A673 (cell line): ENCODE results near the gene KLK11.

Experiments
- EZH2 ChIP-seq: fragments of 200-600 bp; sonication (generic); IDR thresholded peaks from 2 replicates; pipeline ENCODE4 v1.6.1; 2017; ENCODE audit warnings: borderline replicate concordance, low read depth, mild to moderate bottlenecking, mixed read lengths, antibody characterized with exemption, low read length; ENCODE audit not compliant: poor library complexity, severe bottlenecking
- TF ChIP-seq, protein P1 (sequence below): fragments of 300-800, 200-600 bp; sonication (generic); conservative IDR thresholded peaks from 2 replicates; pipeline ENCODE4 v1.5.1; 2017; ENCODE audit warnings: low read depth, mild to moderate bottlenecking, antibody characterized with exemption, low read length, moderate library complexity, mixed read lengths

DNA sequence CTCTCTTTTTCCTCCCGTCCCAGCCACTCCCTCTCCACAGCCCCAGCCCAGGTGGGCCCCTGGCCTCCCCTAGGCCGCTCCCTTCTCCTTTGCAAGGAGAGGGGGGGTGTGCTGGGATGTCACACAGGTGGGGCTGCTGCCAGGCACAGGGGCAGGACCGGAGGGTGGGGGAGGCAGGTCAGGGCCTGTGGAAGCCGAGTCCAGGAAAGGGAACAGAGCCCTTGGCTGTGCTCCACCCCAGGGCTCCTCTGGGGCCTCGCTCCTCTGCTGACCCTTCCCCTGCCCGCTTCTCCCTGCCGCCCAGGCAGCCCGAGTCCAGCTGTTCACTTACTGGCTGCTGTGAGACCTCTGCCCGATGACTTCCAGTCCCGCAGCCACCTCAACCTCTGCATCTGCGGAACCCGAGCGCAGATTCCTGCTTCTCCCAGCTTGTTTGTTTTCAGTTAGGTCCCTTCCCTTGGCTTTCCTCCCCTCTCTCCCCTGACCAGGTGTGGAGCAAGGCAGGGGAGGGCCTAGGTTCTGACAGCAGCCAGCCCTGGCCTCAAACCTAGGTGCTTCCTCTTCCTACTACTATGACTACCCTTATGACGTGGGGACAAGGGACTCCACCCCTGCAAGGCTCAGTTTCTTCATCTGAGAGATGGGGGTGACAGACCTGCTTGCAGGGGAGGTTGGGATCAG, 850 bp upstream of the KLK11 start:
- no peak for TF ChIP-seq EZH2
- TF ChIP-seq, protein P1, sequence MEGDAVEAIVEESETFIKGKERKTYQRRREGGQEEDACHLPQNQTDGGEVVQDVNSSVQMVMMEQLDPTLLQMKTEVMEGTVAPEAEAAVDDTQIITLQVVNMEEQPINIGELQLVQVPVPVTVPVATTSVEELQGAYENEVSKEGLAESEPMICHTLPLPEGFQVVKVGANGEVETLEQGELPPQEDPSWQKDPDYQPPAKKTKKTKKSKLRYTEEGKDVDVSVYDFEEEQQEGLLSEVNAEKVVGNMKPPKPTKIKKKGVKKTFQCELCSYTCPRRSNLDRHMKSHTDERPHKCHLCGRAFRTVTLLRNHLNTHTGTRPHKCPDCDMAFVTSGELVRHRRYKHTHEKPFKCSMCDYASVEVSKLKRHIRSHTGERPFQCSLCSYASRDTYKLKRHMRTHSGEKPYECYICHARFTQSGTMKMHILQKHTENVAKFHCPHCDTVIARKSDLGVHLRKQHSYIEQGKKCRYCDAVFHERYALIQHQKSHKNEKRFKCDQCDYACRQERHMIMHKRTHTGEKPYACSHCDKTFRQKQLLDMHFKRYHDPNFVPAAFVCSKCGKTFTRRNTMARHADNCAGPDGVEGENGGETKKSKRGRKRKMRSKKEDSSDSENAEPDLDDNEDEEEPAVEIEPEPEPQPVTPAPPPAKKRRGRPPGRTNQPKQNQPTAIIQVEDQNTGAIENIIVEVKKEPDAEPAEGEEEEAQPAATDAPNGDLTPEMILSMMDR = no peak
